IPS-18c (cell line): ENCODE data around the gene NRROS.

Source experiments
- H3K4me3 ChIP-seq: 2 replicates; pipeline ENCODE4 v1.7.0; 2013; ENCODE audit warnings: low read depth, mild to moderate bottlenecking, low read length, moderate library complexity; ENCODE audit not compliant: insufficient read depth
- H3K9me3 ChIP-seq: one replicate; pipeline ENCODE4 v1.6.1; 2013; ENCODE audit warnings: mild to moderate bottlenecking, low read length, moderate library complexity; ENCODE audit not compliant: control insufficient read depth, insufficient read depth

NRROS gene

GRCh38 chr3:196640297-196641018, 964 bp downstream of the NRROS start:
- Histone ChIP-seq H3K4me3 (no peak overlapping the region), H3K9me3 (no peaks in the 10 kb centered on the region)

GRCh38 chr3:196641333-196642054, 2.0 kb downstream of the NRROS start:
- H3K9me3 ChIP-seq, result no peaks in the 10 kb centered on the region
- H3K4me3 ChIP-seq, result no peak overlapping the region

GRCh38 chr3:196642434-196642833, 2.9 kb downstream of the NRROS start:
- Histone ChIP-seq H3K9me3 (no peaks in the 10 kb centered on the region), H3K4me3 (no peak overlapping the region)

GRCh38 chr3:196643201-196643749, 3.8 kb downstream of the NRROS start:
- no peaks in the 10 kb centered on the region for H3K9me3 ChIP-seq
- H3K4me3 ChIP-seq, result no peak overlapping the region

GRCh38 chr3:196643761-196644160, 4.3 kb downstream of the NRROS start:
- Histone ChIP-seq H3K9me3 (no peaks in the 10 kb centered on the region), H3K4me3 (no peak overlapping the region)

GRCh38 chr3:196645096-196645495, 5.6 kb downstream of the NRROS start:
- Histone ChIP-seq H3K4me3 (no peak overlapping the region), H3K9me3 (no peaks in the 10 kb centered on the region)

GRCh38 chr3:196645897-196646665, 6.6 kb downstream of the NRROS start:
- no peak overlapping the region for H3K4me3 ChIP-seq
- H3K9me3 ChIP-seq, result no peaks in the 10 kb centered on the region

- no peaks in the 10 kb centered on the region for H3K9me3 ChIP-seq
These were observed 7.2 kb downstream of the NRROS start for GRCh38 chr3:196646666-196647216.

GRCh38 chr3:196650740-196651311, 11.3 kb downstream of the NRROS start:
- Histone ChIP-seq H3K9me3 (no peaks in the 10 kb centered on the region), H3K4me3 (no peak overlapping the region)

More at GRCh38 chr3:196646666-196647216, 7.2 kb downstream of the NRROS start:
- no peak overlapping the region for H3K4me3 ChIP-seq

- H3K9me3 ChIP-seq, result no peaks in the 10 kb centered on the region
- no peak overlapping the region for H3K4me3 ChIP-seq
These were observed 12.3 kb downstream of the NRROS start for GRCh38 chr3:196651819-196652218.

GRCh38 chr3:196652961-196653795, 13.7 kb downstream of the NRROS start:
- no peak overlapping the region for H3K4me3 ChIP-seq
- H3K9me3 ChIP-seq, result no peaks in the 10 kb centered on the region

- H3K9me3 ChIP-seq, result no peaks in the 10 kb centered on the region
- H3K4me3 ChIP-seq, result no peak overlapping the region
These were observed 14.7 kb downstream of the NRROS start for GRCh38 chr3:196654006-196654734.

GRCh38 chr3:196654735-196655090, 15.2 kb downstream of the NRROS start:
- Histone ChIP-seq H3K9me3 (no peaks in the 10 kb centered on the region), H3K4me3 (no peak overlapping the region)

GRCh38 chr3:196655496-196655895, 16.0 kb downstream of the NRROS start:
- H3K4me3 ChIP-seq, result no peak overlapping the region

GRCh38 chr3:196656213-196656612, 16.7 kb downstream of the NRROS start:
- Histone ChIP-seq H3K4me3 (no peak overlapping the region), H3K9me3 (no peaks in the 10 kb centered on the region)

More at GRCh38 chr3:196655496-196655895, 16.0 kb downstream of the NRROS start:
- H3K9me3 ChIP-seq, result no peaks in the 10 kb centered on the region

GRCh38 chr3:196659901-196660351, 20.4 kb downstream of the NRROS start:
- Histone ChIP-seq H3K9me3 (no peaks in the 10 kb centered on the region), H3K4me3 (no peak overlapping the region; the same call in 1 of the 2 replicates)
